ENCODE measurements around the gene ANKRD13B. TPM values are rescaled to one million over a fixed set of nuclear protein-coding genes. Genes with fewer than 3 reads are reported as not detected.
"Not testable (repeated sequence)": the region's sequence is repeated elsewhere in the genome, so short reads cannot be mapped to it uniquely, and the experiment has no call there.

Gene ANKRD13B
- total RNA-seq, 1 donor from 2014 or later = 22.4 TPM

DNA sequence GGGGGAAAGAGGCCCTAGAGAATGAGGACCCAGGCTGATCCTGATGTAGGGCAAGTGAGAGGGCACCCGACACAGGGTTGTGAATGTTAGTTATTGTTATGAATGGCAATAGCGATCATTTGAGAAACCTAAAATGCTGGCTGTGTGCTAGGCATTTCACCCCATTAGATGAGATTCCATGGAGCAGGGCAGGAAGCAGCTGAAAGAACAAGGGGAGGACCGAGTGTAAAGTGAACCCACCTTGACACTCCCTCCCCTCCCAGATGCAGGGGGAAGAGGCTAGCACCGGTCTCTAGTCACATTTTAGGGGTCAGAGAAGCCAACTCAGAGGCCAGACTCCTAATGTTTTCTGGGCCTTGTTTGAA lies 30.3 kb downstream of the ANKRD13B start:
- intact Hi-C loops (cut with DNase I) = no loop called here
- no peak for ATAC-seq
- DNase-seq (ENCODE audit: low spot score) = no peak

DNA sequence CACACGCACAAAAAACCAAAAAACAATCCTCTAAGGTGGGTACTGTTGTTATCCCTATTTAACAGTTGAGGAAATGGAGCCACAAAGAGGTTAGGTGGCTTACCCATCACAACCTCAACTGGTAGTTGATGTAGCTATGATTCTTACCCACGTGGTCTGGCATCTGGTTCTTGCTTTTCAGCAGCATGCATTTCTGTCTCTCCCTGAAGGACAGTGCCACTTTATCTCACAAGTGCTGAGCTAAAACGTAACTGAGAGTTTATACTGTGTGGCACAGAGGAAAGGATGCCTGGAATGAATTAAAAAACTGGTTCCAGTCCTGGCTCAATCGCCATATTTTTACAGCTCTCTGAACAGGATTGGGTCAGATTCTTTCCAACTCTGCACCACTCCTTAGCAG lies 31.7 kb downstream of the ANKRD13B start:
- no peak for DNase-seq (ENCODE audit: low spot score)
- intact Hi-C loops (cut with DNase I) = no loop called here
- no peak for ATAC-seq

DNA sequence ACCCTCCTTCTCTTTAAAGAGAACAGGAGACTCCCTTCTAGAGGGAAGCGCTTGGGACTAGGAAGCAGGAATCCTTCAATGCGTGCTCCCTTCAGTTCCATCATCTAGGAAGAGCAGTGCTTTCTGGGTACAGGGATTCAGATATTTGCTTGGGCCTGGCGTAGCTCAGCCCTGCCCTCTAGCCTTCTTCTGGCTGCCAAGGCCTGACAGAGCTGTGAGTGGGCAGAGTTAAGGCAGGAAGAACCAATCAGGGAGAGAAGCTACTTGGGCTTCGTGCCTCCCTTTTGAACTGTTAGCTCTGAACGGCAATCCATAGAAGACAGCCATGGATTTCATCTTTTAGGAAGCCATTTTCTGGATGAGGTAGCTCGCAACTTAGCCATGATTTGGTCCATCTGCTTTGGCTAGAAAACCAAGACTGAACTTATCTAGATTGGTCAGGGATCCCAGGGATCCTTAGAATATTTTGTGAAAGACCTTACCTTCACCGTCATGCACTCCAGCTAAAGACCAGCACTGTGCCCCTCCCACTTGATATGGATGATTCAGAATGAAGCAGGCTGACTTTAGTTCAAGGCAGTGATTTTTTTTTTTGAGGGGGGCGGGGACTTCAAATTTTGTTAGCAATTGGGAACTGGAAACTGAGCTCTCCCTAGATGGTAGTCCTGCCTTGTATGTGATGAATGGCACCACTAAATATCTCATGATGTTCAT lies 32.3 kb downstream of the ANKRD13B start:
- peak; percentile 69 for ATAC-seq
- intact Hi-C loops (cut with DNase I) = no loop called here
- peak; percentile 53 for DNase-seq (ENCODE audit: low spot score)

DNA sequence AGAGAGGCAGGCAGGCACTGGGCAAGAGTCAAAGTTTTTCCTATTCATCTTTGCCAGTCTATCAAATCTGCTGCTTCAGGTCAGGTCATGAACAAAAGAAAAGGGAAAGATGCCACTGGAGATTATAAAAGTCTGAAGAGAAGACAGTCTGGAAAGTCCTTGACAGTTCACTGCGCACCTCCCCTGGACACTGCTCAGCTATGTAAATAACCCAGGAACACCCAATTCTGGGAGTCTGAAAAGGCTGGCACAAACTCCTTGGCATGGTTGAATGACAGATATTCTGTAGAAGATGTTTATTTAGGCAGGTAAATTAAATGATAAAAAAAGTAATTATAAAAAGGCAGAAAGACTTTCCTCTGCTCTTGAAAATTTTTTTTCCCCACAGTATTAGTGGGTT lies 35.0 kb downstream of the ANKRD13B start:
- ATAC-seq (no peak), DNase-seq (ENCODE audit: low spot score) (no peak)
- intact Hi-C loops (cut with DNase I) = no loop called here

DNA sequence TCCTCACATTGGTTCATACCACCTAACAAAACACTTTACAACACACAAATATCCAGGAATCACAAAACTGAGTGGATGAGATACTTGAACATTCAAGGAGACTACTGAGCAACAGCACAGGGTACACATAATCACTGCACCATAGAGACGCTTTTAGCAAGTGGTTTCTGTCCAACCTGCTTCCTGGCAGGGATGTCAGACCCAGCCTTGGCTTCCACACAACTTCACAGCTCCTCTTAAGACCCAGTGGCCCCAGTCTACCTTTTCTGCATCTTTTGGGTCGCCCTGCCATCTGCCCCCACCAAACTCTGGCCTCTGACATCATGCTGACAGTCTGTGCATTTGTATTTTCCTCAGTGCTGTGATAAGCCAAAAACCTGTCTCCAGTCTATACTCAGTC lies 35.7 kb downstream of the ANKRD13B start:
- intact Hi-C loops (cut with DNase I) = no loop called here
- DNase-seq (ENCODE audit: low spot score) (no peak), ATAC-seq (no peak)

DNA sequence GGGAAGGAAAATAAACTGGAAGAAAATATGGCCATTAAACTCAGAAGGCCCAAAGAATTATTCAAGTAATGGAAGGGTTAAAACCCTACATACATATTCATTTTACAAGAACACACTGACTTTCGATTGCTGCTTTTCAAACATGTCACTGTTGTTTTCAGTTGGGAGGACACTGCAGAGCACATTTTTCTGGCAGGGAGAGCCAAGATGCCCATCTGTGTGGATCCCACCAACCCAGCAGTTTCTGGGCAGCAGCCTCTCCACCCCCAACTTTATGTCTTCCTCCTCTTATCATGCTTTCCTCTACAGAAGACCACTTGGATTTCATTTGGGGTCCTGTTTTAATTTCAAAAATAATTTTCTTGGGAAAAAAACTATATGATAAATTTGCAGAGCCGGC lies 36.9 kb downstream of the ANKRD13B start:
- ATAC-seq = no peak
- intact Hi-C loops (cut with DNase I) = no loop called here
- no peak for DNase-seq (ENCODE audit: low spot score)

DNA sequence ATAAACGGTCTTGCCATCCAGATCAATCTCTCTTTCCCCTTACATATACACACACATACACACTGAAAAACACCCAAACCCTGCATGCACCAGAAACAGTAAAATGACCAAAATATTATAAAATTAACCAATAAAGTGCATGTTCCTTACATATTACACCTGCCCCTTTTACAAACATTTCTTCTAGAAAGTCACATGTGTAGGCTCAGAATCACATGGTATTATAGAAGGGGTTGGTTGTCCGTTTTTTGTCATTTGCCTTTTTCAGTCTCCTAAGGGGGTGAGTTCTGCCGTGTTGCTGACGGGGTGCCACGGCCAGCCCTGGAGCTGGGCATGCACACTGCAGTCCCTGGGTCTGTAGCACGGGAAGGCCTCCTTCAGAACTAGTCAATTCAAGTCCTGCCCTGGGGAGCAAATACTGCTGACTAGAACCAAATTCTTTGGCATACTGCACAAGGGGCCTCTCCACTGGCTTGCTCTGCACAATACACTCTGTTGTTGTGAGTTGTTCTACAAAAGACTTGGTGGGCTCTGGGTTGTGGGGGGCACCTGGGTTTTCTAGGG lies 37.8 kb downstream of the ANKRD13B start:
- peak; percentile 51 for ATAC-seq
- intact Hi-C loops (cut with DNase I) = no loop called here

DNA sequence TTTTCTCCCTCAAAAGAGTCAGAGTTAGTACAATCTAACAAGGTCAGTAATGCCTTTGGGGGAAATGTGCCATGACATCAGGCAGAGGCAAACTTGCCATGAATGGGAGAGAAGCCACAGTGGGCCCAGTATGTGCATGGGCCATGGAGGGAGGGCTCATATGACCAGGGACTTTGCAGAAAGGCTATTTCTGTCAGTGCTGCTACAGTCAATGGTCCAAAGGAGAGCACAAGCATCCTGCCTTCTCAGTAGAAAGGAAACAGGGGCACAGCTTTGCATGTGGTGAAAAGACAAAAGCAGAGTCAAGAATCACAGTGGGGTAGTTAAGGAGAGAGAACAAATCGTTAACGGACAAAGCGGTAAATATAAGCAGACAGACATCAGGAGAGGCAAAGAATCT lies 41.0 kb downstream of the ANKRD13B start:
- DNase-seq (ENCODE audit: low spot score) (no peak), ATAC-seq (no peak)
- intact Hi-C loops (cut with DNase I) = no loop called here

More for the DNA sequence above, 37.8 kb downstream of the ANKRD13B start:
- no peak for DNase-seq (ENCODE audit: low spot score)

DNA sequence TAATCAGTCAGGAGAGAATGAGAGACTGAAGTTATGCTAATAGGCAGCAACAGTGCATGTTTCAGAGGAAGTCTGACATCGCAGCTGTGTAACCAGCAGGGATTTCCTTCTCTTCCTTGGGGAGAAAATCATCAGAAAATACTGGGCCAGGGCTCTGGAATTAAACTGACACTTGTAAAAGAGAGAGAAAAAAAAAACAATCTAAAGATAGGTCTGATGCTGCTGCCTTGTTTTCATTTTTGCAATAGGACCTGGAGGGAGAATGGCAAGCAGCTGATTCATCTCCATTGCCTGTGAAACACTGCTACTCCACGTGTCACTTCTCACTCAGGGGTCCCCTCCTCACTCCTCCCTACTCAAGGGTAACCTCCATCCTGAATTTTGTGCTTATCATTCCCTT lies 47.5 kb downstream of the ANKRD13B start:
- DNase-seq (ENCODE audit: low spot score) (no peak), ATAC-seq (peak; percentile 27)
- intact Hi-C loops (cut with DNase I) = loop anchor here (10.0 kb wide), 1 partner anchor 134 kb away; no protein-coding TSS in a partner anchor

DNA sequence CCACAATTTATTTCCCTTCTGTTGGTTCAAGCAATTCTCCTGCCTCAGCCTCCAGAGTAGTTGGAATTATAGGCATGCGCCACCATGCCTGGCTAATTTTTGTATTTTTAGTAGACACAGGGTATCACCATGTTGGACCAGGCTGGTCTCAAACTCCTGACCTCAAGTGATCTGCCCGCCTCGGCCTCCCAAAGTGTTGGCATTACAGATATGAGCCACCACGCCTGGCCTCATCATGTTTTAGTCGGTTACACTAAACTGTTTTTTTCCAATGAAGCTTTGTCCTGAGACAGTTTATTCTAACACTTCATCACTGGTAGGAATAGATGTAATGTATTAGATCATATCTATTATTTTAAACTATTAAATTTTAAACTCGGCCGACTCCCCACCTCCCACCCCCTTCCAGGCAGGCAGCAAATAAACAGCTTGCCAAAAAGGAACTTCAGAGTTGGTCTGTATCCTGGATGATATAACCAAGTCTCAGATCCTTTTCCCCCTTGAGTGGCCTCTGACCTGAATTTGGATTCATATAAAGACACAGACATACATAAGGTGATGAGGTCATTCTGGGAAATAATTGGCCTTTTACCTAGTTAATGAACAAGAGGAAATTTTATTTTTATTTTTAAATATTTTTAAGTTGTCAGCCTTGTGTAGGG lies 48.2 kb downstream of the ANKRD13B start:
- DNase-seq (ENCODE audit: low spot score) (no peak), ATAC-seq (no peak)
- intact Hi-C loops (cut with DNase I) = loop anchor here (10.0 kb wide), 1 partner anchor 134 kb away; no protein-coding TSS in a partner anchor

DNA sequence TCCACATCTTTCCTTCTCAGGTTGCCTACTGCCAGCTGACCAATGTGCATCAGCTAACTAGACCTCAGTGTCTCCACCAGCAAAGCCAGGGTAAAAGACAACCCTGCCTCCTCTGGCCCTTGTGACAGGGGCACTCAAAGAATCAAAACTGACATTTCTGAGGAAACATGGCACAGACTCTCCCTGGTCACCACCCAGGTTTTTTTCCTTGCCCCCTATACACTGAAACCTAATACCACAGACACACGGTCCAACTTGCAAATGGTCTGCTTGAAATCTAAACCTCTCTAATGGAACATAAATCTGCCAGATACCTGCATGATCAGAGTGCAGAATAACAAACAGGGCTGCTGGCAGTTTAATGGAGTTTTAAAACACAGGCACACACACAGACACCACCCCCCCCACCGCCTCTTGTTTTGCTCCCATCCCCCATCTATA lies 49.3 kb downstream of the ANKRD13B start:
- intact Hi-C loops (cut with DNase I) = loop anchor here (10.0 kb wide), 1 partner anchor 133 kb away; no protein-coding TSS in a partner anchor
- ATAC-seq (no peak), DNase-seq (ENCODE audit: low spot score) (no peak)

DNA sequence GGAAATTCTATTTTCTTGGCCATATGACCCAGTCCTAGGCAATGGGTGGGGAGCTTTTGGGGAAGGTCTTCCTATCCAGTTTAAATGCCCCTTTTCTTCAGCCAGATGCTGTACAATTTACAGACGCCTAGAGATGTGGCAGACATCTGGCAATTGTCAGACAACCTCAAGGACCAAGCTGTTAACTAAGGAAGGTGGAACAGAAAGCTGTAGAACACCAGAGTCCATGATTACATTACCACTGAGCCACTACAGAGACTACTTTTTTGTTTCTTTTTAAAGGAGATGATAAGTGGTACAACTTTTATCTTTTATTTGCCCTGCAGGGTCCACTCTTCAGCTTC lies 50.9 kb downstream of the ANKRD13B start:
- DNase-seq (ENCODE audit: low spot score) = no peak
- no peak for ATAC-seq
- intact Hi-C loops (cut with DNase I) = loop anchor here (10.0 kb wide), 1 partner anchor 131 kb away; no protein-coding TSS in a partner anchor

DNA sequence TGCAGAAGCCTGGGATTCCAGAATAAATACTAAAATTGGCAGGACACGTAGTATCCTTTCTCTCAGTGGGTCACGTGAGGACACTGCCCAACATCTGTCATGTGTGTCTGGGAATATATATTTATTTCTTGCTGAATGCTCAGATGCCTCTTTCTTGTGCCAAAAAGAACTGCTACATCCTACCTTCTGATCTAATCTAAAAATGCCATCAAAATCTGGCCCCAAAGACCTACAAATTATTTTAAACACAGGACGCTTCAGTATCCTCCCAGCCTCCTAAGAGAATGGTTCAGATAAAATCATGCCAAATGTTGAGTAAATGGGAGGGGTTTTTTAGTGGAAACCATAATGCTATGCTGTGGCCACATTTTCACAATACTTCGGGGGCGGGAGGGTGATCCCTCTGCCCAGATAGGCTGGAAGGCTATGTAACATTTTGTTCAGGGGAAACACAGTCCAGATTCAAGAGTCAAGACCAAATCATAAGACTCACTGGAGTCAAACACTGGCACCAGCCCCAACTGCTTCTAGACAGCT lies 52.7 kb downstream of the ANKRD13B start:
- ATAC-seq (peak; percentile 93), DNase-seq (ENCODE audit: low spot score) (peak; percentile 81)
- intact Hi-C loops (cut with DNase I) = loop anchor here (10.0 kb wide), 1 partner anchor 129 kb away; no protein-coding TSS in a partner anchor

DNA sequence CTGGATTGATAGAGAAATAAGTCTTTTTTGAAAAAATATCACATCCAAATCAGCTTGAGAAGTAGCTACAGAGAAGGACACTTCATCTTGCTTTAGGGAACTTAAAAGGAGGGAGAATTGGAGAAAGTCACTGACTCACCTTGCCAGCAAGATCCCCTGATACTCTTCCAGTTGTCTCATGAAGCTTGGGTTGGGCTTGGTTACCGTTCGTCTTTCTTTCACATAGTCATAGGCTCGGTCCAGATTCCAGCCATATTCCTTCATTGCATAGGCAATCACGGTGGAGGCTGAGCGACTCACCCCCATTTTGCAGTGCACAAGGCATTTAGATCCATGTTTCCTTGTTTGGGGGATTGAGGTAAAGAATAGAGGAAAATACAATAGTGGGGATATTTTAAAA lies 55.1 kb downstream of the ANKRD13B start:
- DNase-seq (ENCODE audit: low spot score) (no peak), ATAC-seq (no peak)
- intact Hi-C loops (cut with DNase I) = loop anchor here (10.0 kb wide), 1 partner anchor 127 kb away; no protein-coding TSS in a partner anchor

DNA sequence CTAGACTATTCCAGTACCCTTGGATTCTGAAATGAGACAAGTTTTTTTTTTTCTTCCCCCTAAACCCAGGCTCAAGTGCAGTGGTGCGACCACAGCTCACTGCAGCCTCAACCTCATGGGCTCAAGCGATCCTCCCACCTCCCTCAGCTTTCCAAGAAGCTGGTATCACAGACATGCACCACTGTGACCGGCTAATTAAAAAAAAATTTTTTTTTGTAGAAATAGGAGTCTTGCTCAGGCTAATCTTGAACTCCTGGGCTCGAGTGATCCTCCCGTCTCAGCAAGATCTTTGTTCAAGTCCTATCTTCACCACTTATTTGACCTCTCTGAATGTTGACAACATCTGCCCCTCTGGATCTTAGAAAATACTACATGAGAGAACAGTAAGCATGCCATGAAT lies 56.4 kb downstream of the ANKRD13B start:
- no peak for ATAC-seq
- no peak for DNase-seq (ENCODE audit: low spot score)
- intact Hi-C loops (cut with DNase I) = loop anchor here (10.0 kb wide), 1 partner anchor 125 kb away; no protein-coding TSS in a partner anchor

DNA sequence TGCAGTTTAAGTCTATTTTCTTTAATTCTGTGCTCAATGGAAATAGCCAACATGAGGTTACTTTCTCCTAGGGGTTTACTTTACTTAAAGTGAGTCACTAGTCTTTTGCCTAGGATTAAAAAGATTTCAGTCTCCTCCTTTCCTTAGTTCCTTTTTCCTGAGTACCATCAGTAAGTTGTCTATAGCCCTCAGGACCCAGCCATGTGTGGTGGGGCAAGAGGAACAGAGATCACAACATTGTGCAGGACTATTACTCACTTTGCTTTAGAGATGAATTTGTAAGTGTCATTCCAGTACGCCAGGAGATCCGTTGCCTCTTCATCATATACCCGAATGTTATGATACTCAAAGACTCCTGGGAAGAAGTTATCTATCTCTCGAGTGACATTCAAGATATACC lies 57.5 kb downstream of the ANKRD13B start:
- intact Hi-C loops (cut with DNase I) = no loop called here
- ATAC-seq = no peak

DNA sequence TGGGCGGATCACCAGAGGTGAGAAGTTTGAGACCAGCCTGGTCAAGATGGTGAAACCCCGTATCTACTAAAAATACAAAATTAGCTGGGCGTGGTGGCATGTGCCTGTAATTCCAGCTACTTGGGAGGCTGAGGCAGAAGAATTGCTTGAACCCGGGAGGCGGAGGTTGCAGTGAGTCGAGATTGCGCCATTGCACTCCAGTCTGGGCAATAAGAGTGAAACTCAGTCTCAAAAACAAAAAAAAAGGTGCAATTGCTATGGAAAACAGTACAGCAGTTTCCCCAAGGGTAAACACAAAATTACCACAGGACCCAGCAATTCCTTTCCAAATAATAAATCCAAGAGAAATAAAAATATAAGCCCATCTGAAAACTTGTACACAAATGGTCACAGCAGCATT lies 59.0 kb downstream of the ANKRD13B start:
- ATAC-seq = peak; percentile 84
- DNase-seq (ENCODE audit: low spot score); intact Hi-C loops (cut with DNase I): not testable (repeated sequence)

More for the DNA sequence above, 57.5 kb downstream of the ANKRD13B start:
- no peak for DNase-seq (ENCODE audit: low spot score)

DNA sequence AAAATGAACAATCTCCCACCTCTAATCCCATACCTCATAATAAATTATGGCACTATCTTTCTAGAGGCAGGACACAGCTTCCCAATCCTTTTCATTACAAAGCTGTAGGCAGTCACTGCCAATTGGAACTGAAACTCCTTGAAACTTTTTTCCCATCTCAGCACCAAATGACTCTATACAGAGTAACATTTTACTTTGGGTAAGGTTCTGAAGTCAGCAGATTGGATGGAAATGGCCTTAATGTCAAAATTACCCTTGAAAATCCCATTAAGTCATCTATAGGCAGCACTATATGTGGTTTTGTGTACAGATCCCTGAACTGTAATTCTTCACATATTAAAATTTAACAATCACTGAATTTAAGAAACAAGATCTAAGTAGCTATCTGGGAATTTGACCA lies 60.0 kb downstream of the ANKRD13B start:
- intact Hi-C loops (cut with DNase I) = no loop called here
- DNase-seq (ENCODE audit: low spot score) (no peak), ATAC-seq (no peak)

DNA sequence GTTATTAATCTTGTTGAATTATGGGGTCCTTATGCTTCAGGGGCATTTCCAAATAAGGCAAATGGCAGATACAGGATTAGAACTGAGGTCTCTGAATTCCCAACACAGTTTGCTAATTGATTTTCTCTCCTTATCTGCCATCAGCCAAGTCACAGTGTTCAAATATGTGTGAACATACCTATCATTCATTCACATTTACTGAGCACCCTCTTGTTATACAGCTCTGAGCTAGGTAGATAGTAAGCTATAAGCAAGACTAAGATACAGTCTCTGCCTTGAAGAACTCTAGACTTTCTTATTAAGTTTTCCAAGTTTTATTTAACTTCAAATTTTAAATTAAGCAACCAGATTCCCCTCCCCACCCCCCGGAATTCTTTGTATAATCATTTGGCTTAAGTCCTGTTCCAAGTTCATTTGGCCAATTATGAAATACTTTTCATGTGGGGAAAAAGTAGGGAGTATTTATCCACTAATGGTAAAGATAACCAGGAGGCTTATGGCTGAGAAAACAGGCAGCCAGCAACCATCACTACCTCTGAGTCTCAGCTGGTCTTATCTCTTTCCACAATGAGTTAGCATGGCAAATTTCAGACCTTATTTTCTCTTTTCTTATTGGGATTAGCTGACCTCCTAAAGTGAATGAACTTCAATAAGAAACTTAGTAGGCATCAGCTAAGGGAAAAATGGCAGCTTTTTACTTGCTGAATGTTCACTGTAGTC lies 61.2 kb downstream of the ANKRD13B start:
- intact Hi-C loops (cut with DNase I) = no loop called here
- DNase-seq (ENCODE audit: low spot score) (no peak), ATAC-seq (no peak)

All from sciatic nerve (tissue), 2 donors.